Sigmoid colon (tissue), 4 donors: ENCODE data around the gene PER2.

Source experiments
- EP300 ChIP-seq, 4 donors: sonication (generic); formaldehyde crosslinking; IDR thresholded peaks; one replicate each; pipeline ENCODE4 v1.6.1; 2017; ENCODE audit warnings: antibody characterized with exemption in 4 of 4
- POLR2A ChIP-seq, 2 donors: fragments of 450-650 bp; IDR thresholded peaks; one replicate each; pipeline ENCODE4 v1.6.1; 2016; ENCODE audit warnings: antibody characterized with exemption in 2 of 2, mild to moderate bottlenecking in 2 of 2, moderate library complexity in 2 of 2
- POLR2AphosphoS5 ChIP-seq, 4 donors: sonication (generic); formaldehyde crosslinking; IDR thresholded peaks; one replicate each; pipeline ENCODE4 v1.6.1; 2017; ENCODE audit warnings: antibody characterized with exemption in 4 of 4
- TF ChIP-seq, protein P1 (sequence below), 4 experiments: fragments of 450-650 bp in 3 of 4; fragments of 200-600 bp in 1 of 4; IDR thresholded peaks; one replicate each; pipeline ENCODE4 v1.5.1; 2016 to 2019; ENCODE audit warnings: antibody characterized with exemption in 4 of 4, mild to moderate bottlenecking in 3 of 4, moderate library complexity in 2 of 4

DNA sequence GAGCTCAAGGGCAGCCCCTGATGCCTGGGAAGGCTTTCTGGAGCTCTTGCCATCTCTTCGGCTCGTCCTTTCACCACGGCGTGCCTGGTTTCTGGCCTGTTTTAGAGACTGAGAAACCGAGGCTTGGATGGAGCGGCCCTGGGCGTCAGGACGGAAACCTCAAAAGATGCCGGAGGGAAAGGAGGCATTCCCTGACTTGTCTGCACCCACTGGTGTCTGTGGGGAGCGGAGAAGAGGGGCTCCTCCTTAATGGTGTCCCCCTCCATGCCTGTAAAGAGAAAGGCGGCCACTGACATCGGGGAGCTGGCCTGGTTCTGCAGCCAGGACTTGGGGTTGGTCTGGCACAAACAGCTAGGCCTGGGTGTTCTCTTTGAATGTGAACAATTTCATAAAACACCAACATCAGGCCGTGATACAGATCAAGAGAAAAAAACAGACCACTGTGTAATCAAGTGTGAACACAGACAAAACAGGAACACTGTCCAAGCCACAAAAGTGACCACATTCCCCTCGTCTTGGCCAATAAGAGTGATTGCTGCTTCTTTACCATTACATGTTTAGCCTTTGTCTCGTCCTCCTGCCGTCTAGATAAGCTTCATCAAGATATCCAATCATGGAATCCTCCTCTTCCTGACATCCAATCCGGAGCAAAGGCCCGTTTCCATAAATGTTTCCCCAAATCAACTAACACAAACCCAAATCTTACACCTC is 84.3 kb downstream of the PER2 start:
- TF ChIP-seq, protein P1, sequence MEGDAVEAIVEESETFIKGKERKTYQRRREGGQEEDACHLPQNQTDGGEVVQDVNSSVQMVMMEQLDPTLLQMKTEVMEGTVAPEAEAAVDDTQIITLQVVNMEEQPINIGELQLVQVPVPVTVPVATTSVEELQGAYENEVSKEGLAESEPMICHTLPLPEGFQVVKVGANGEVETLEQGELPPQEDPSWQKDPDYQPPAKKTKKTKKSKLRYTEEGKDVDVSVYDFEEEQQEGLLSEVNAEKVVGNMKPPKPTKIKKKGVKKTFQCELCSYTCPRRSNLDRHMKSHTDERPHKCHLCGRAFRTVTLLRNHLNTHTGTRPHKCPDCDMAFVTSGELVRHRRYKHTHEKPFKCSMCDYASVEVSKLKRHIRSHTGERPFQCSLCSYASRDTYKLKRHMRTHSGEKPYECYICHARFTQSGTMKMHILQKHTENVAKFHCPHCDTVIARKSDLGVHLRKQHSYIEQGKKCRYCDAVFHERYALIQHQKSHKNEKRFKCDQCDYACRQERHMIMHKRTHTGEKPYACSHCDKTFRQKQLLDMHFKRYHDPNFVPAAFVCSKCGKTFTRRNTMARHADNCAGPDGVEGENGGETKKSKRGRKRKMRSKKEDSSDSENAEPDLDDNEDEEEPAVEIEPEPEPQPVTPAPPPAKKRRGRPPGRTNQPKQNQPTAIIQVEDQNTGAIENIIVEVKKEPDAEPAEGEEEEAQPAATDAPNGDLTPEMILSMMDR (IDR thresholded peaks at IDR 0.05) = no peak
- no peak for TF ChIP-seq POLR2A (IDR thresholded peaks at IDR 0.05)
- no peak for TF ChIP-seq EP300 (IDR thresholded peaks at IDR 0.05)
- TF ChIP-seq POLR2AphosphoS5 (IDR thresholded peaks at IDR 0.05) = no peak
